Upper lobe of right lung (tissue), 1 donor: ENCODE measurements around the gene ZNF544. TPM values are rescaled to one million over a fixed set of nuclear protein-coding genes. Genes with fewer than 3 reads are reported as not detected.

Experiments
- ATAC-seq: fragments of 200-7000 bp; cut with Tn5 transposase; one replicate; pipeline ENCODE4 v1.9.1; 2020; ENCODE audit warnings: mild to moderate bottlenecking, moderate library complexity
- DNase-seq: peaks from one replicate; pipeline ENCODE4 v3.0.0-alpha.2; 2020
- H3K27ac ChIP-seq: fragments of 200-600 bp; one replicate; pipeline ENCODE4 v1.8.0; 2022
- H3K27me3 ChIP-seq: fragments of 200-600 bp; one replicate; pipeline ENCODE4 v1.8.0; 2022; ENCODE audit warnings: mild to moderate bottlenecking
- H3K36me3 ChIP-seq: fragments of 200-600 bp; one replicate; pipeline ENCODE4 v1.8.0; 2022
- H3K4me1 ChIP-seq: fragments of 200-600 bp; one replicate; pipeline ENCODE4 v1.8.0; 2022
- H3K4me3 ChIP-seq: fragments of 200-600 bp; one replicate; pipeline ENCODE4 v1.8.0; 2022; ENCODE audit warnings: mild to moderate bottlenecking
- H3K9me3 ChIP-seq: fragments of 200-600 bp; one replicate; pipeline ENCODE4 v1.8.0; 2022
- intact Hi-C: fragments of 100-400 bp; cut with DNase I; formaldehyde crosslinking; loops from one replicate; pipeline ENCODE4 v1.11.0; 2022
- total RNA-seq: library from RNA; stranded (reverse); fragmentation: NEBNext Ultra II Directional; extraction: Animal tissue kit (Norgen Biotek cat#: 25700); gene quantifications from one replicate; pipeline ENCODE4 v1.2.1, GENCODE V29; 2021
- TF ChIP-seq, protein P1 (sequence below): fragments of 200-600 bp; IDR thresholded peaks from one replicate; pipeline ENCODE4 v1.8.0; 2022; ENCODE audit warnings: antibody characterized with exemption
- donor health status: DM: no; HTN: yes; CAD: no; lungs with severe emphysema.

Gene ZNF544
- total RNA-seq, 1 donor from 2014 or later: 27.0 TPM

DNA sequence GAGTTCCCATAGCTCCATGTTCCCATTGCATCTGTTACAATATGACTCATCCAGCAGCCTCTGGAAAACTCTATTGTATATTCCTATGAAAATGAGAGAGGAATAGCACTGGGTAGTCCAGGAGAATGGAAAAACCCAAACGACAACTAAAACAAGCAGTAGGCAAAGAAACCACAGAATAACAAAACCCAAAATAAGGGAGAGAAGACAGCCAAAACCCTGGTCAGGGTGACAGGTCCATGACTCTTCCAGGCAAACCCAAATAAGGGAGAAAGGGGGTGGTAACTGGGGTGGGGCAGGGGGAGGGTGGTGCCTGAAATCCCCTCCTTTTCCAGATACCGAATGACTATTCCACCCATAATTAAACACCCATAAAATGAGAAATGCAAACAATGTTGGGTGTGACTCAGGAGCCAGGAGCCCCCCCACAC is 46.1 kb downstream of the ZNF544 start:
- Histone ChIP-seq H3K4me1 (peaks cover 10% of the 10 kb centered on the region), H3K9me3 (peaks cover 55% of the 10 kb centered on the region), H3K27ac (no peak overlapping the region), H3K4me3 (no peak overlapping the region), H3K36me3 (peaks cover 4% of the 10 kb centered on the region), H3K27me3 (no peaks in the 10 kb centered on the region)
- TF ChIP-seq, protein P1, sequence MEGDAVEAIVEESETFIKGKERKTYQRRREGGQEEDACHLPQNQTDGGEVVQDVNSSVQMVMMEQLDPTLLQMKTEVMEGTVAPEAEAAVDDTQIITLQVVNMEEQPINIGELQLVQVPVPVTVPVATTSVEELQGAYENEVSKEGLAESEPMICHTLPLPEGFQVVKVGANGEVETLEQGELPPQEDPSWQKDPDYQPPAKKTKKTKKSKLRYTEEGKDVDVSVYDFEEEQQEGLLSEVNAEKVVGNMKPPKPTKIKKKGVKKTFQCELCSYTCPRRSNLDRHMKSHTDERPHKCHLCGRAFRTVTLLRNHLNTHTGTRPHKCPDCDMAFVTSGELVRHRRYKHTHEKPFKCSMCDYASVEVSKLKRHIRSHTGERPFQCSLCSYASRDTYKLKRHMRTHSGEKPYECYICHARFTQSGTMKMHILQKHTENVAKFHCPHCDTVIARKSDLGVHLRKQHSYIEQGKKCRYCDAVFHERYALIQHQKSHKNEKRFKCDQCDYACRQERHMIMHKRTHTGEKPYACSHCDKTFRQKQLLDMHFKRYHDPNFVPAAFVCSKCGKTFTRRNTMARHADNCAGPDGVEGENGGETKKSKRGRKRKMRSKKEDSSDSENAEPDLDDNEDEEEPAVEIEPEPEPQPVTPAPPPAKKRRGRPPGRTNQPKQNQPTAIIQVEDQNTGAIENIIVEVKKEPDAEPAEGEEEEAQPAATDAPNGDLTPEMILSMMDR: no peak
- intact Hi-C loops: no loop called here
- DNase-seq: no peak
- ATAC-seq: no peak

DNA sequence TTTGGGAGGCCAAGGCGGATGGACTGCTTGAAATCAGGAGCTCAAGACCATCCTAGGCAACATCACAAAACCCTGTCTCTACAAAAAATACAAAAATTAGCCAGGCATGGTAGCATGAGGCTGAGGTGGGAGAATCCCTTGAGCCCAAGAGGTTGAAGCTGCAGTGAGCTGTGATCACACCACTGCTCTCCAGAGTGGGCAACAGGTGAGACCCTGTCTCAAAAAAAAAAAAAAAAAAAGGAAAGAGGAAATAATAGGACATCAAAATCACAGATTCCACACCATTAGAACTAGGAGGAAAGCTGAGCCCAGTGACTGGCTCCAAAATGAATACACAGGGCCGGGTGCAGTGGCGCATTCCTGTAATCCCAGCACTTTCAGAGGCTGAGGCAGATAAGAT is 46.9 kb downstream of the ZNF544 start:
- Histone ChIP-seq H3K4me3 (no peak overlapping the region), H3K4me1 (peaks cover 13% of the 10 kb centered on the region), H3K27ac (no peak overlapping the region), H3K36me3 (peaks cover 4% of the 10 kb centered on the region), H3K27me3 (no peaks in the 10 kb centered on the region), H3K9me3 (peaks cover 48% of the 10 kb centered on the region)
- DNase-seq (no peak), ATAC-seq (no peak)
- intact Hi-C loops: no loop called here
- TF ChIP-seq, protein P1: no peak

DNA sequence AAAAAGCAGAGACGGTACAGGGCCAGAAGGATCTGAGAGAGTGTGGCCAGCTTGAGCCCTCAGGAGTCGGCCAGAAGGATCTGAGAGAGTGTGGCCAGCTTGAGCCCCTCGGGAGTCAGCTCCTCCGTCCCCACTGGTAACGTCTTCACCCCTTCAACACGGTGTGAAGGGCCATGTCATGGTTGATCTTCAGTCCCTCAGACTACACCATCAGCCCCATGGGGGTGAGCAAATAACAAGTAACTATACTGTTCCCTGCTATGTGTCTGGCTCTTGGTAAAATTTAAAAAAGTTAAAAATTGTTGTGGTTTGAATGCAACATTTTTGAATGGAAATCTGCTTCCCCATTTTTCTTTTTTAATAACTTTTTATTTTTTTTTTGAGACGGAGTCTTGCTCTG is 48.5 kb downstream of the ZNF544 start:
- peaks cover 4% of the 10 kb centered on the region for H3K36me3 ChIP-seq
- no peak for ATAC-seq
- TF ChIP-seq, protein P1: no peak
- H3K27me3 ChIP-seq: no peaks in the 10 kb centered on the region
- H3K4me3 ChIP-seq: no peak overlapping the region
- intact Hi-C loops: no loop called here
- peaks cover 31% of the 10 kb centered on the region for H3K9me3 ChIP-seq
- H3K27ac ChIP-seq: no peak overlapping the region
- H3K4me1 ChIP-seq: peaks cover 13% of the 10 kb centered on the region
- no peak for DNase-seq

DNA sequence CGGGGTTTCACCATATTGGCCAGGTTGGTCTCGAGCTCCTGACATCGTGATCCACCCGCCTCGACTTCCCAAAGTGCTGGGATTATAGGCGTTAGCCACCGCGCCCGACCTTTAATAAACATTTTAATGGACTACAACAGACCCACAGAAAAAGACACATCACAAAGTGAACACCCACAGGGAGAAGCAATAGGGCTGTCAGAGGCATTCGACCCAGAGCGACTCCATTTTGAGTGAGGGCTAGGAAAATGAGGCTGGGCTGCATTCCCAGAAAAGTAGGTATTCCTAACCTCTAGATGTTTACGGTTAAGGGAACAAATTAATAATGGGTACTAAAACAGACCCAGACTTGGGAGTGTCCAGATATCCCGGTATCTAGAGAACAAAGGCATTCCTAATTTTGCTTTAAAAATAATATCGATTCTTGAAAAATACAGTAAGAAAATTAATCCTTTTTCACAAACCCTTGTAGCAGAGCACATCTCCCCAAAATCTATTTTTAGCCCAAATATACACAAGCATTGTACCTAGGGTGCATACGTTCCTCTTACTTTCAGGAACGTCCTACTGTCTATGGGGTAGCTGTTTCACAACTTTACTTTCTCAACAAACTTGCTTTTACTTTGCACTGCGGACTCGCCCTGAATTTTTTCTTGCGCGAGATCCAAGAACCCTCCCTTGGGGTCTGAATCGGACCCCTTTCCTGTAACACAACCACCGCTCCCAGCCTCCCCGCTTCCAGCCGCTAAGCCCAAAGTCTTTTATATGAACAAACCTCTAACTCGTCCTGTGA is 49.2 kb downstream of the ZNF544 start:
- ATAC-seq: no peak
- Histone ChIP-seq H3K27ac (peak overlapping the region; percentile 92), H3K9me3 (peaks cover 24% of the 10 kb centered on the region), H3K4me3 (peak overlapping the region; percentile 77), H3K4me1 (peaks cover 13% of the 10 kb centered on the region), H3K27me3 (no peaks in the 10 kb centered on the region), H3K36me3 (peaks cover 4% of the 10 kb centered on the region)
- intact Hi-C loops: no loop called here
- TF ChIP-seq, protein P1: no peak
- DNase-seq: no peak

DNA sequence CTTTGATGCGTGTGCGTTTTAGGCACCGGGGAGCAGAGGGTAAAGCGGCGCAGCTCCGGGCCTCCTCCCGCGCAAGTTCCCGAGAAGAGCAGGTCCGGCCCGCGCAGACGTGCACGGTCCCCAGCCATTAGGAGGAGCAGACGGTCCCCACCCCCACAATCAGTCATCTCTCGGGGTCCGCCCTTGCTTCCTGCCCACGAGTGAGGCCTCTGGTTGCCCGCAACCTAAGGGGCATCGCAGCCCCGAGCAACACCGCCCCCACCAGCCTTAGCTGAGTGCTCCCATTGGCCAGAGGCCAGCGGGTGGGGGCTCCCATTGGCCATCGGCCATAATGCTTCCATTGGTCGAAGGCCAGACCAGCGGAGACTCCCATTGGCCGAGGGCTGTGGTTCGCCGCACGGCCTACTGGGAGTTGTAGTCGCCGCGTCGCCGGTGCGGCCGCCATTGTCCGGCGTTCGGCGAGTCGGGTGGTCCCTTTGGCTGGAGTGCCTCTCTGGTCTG is 49.9 kb downstream of the ZNF544 start, which contains the start of gene ZNF8:
TSS of gene ZNF8 (plus strand) at position 415 of the 501 bp plus-strand sequence. CDS start 127 bp downstream, outside the sequence.
- peaks cover 4% of the 10 kb centered on the region for H3K36me3 ChIP-seq
- TF ChIP-seq, protein P1: peak; percentile 20

More for the DNA sequence above, 49.9 kb downstream of the ZNF544 start, which contains the start of gene ZNF8:
- ATAC-seq (peak; percentile 98), DNase-seq (peak; percentile 98)
- no peaks in the 10 kb centered on the region for H3K27me3 ChIP-seq
- peak within 1 kb of the TSS; percentile 92 for H3K27ac ChIP-seq
- peak within 1 kb of the TSS; percentile 77 for H3K4me3 ChIP-seq
- H3K4me1 ChIP-seq: peaks cover 13% of the 10 kb centered on the region
- intact Hi-C loops: no loop called here
- peaks cover 17% of the 10 kb centered on the region for H3K9me3 ChIP-seq
